Islet precursor cell (in vitro differentiated cells): Measurements from ENCODE around the gene RASIP1.
"Not testable (repeated sequence)": the region's sequence is repeated elsewhere in the genome, so short reads cannot be mapped to it uniquely, and the experiment has no call there.

Experiments
- DNase-seq: peaks from one replicate; pipeline ENCODE4 v3.0.0-alpha.2; 2018

Gene RASIP1

GRCh38 chr19:48740164-48740972, at the start of gene RASIP1:
TSS of gene RASIP1 (minus strand) at chr19:48740610. CDS start at chr19:48740282, 328 bp downstream.
- DNase-seq: no peak

DNA sequence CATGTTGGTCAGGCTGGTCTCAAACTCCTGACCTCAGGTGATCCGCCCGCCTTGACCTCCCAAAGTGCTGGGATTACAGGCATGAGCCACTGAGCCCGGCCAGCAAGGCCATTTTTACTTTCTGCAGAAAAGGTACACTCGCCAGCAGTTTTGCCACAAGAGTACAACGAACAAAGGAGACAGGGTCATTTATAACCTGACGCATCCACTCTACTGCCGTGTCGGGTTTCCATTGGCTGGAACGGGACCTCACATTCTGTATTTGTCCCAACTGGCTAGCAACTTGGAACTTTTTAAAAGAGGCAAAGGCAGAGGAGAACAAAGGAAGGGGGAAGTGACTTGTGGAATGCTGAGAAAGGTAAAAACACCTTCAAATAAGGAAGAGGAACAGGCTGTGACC, 46.9 kb upstream of the RASIP1 start:
- DNase-seq: not testable (repeated sequence)

- DNase-seq: not testable (repeated sequence)
Measured at GRCh38 chr19:48786422-48786821, 46.0 kb upstream of the RASIP1 start.

GRCh38 chr19:48784527-48784926, 44.1 kb upstream of the RASIP1 start:
- DNase-seq: no peak

DNA sequence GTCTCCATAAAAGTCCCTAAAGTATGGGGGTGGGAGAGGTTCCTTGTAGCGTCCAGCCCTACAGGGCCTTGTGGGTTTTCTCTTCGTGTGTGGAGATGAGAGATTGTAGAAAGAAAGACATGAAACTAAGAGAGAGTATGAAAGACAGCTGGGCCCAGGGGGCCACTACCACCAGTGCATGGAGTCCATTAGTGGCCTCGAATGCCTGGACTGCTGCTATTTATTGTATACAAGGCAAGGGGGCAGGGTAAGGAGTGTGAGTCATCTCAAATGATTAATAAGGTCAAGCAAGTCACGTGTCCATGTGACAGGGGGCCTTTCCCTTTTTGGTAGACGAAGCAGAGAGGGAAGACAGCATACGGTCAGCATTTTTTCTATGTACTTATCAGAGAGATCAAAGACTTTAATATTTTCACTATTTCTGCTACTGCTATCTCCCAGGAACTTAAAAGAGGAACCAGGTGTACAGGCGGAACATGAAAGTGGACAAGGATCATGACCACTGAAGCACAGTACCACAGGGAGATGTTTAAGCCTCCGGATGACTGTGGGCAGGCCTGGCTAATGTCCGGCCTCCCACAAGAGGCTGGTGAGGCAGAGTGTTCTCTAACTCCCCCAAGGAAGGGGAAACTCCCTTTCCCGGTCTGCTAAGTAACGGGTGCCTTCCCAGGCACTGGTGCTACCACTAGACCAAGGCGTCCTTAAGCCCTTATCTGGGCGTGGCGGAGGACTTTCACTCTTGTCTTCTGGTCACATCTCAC, 40.4 kb upstream of the RASIP1 start:
- DNase-seq: no peak

GRCh38 chr19:48779636-48780035, 39.2 kb upstream of the RASIP1 start:
- DNase-seq: no peak

DNA sequence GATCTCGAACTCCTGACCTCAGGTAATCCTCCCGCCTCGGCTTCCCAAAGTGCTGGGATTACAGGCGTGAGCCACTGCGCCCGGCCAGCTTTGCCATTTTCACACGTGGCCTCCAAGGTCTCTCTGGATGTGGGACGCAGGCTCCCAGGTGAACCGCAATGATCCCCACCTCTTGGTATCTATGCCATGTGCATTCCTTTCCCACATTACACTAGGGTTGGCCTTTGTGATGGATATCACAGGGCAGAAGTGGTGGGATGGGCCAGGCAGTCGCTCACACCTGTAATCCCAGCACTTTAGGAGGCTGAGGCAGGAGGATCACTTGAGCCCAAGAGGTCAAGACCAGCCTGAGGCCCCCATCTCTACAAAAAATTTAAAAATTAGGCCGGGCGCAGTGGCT, 37.3 kb upstream of the RASIP1 start:
- no peak for DNase-seq

DNA sequence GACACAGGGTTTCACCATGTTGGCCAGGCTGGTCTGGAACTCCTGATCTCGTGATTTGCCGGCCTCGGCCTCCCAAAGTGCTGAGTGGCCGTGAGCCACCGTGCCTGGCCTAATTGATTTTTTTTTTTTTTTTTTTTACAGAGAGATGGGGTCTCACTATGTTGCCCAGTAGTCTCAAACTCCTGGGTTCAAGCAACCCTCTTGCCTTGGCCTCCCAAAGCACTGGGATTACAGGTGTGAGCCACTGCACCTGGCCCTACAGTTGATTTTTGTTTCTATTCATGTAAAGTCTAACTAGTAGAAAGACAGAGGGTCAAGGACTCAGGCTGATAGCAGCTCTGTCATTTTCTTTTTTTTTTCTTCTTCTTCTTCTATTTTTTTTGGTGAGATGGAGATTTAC, 36.7 kb upstream of the RASIP1 start:
- no peak for DNase-seq

DNA sequence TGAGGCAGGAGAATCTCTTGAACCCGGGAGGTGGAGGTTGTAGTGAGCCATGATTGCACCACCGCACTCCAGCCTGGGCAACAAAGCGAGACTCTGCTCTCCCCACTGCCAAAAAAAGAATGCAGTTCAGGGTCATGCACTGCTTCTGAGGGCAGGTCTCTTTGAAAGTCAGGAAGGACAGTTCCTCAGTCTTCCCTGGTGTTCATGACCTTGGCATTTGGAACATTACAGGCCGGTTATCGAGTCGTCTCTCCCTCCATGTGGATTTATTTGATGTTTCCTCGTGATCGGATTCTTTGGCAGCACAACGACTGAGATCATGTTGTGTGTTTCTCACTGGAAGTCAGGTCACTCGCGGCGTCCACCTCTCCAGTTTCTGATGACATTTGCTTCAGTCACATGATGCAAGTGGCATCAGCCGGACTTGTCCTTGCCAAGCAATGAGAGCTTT, 32.1 kb upstream of the RASIP1 start:
- no peak for DNase-seq

- DNase-seq: no peak
Measured at GRCh38 chr19:48770734-48771472, 30.5 kb upstream of the RASIP1 start.

GRCh38 chr19:48770266-48770665, 29.9 kb upstream of the RASIP1 start:
- DNase-seq: no peak

- DNase-seq: no peak
Measured at GRCh38 chr19:48768994-48769713, 28.7 kb upstream of the RASIP1 start.

- not testable (repeated sequence) for DNase-seq
Measured at GRCh38 chr19:48768171-48768753, 27.9 kb upstream of the RASIP1 start.

- not testable (repeated sequence) for DNase-seq
Measured at GRCh38 chr19:48765816-48766215, 25.4 kb upstream of the RASIP1 start.

GRCh38 chr19:48760504-48761205, 20.2 kb upstream of the RASIP1 start:
- DNase-seq: no peak

DNA sequence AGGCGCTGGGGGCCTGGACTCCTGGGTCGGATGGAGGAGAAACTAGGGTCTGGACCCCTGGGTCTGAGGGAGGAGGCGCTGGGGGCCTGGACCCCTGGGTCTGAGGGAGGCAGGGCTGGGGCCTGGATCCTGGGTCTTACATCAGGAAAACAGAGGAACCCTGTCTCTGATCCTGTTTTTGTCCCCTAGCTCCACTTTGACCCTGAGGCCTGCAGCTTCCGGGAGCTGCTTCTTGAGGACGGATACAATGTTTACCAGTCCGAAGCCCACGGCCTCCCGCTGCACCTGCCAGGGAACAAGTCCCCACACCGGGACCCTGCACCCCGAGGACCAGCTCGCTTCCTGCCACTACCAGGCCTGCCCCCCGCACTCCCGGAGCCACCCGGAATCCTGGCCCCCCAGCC, 17.3 kb upstream of the RASIP1 start:
- no peak for DNase-seq

GRCh38 chr19:48757089-48757675, 16.8 kb upstream of the RASIP1 start:
- DNase-seq: no peak

DNA sequence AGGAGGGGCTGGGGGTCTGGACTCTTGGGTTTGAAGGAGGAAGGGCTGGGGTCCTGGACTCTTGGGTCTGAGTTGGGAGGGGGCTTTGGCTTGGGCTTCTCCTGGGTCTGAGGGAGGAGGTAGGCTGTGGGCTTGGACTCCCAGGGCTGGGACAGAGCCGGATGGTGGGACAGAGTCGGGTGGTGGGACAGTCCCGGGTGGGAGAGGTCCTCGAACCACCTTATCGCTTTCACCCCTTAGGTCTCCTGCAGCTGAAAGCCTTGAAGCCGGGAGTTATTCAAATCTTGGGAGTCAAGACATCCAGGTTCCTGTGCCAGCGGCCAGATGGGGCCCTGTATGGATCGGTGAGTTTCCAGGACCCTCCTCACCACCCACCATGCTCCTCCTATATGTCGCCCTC, 16.3 kb upstream of the RASIP1 start:
- no peak for DNase-seq

DNA sequence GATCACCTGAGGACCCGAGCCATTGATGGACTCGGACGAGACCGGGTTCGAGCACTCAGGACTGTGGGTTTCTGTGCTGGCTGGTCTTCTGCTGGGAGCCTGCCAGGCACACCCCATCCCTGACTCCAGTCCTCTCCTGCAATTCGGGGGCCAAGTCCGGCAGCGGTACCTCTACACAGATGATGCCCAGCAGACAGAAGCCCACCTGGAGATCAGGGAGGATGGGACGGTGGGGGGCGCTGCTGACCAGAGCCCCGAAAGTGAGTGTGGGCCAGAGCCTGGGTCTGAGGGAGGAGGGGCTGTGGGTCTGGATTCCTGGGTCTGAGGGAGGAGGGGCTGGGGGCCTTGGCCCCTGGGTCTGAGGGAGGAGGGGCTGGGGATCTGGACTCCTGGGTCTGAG, 15.8 kb upstream of the RASIP1 start:
- DNase-seq: no peak

DNA sequence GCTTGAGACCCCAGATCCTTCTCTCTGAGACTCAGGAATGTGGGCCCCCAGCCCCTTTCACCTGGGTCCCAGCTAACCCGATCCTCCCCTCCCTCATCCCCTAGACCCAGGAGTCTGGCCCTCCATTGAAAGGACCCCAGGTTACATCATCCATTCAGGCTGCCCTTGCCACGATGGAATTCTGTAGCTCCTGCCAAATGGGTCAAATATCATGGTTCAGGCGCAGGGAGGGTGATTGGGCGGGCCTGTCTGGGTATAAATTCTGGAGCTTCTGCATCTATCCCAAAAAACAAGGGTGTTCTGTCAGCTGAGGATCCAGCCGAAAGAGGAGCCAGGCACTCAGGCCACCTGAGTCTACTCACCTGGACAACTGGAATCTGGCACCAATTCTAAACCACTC, 15.4 kb upstream of the RASIP1 start:
- no peak for DNase-seq

GRCh38 chr19:48755084-48755641, 14.8 kb upstream of the RASIP1 start, which contains the start of gene FGF21:
TSS of gene FGF21 (plus strand) at chr19:48755524. CDS start at chr19:48756237, 713 bp downstream.
- DNase-seq: no peak
